Activated CD4-positive, alpha-beta T cell treated with anti-CD3 and anti-CD28 coated beads for 36 hours (primary cell): ENCODE measurements around the gene GJA4. TPM values are rescaled to one million over a fixed set of nuclear protein-coding genes. Genes with fewer than 3 reads are reported as not detected.
A peak's percentile ranks its signal among the peaks of the same experiment; 100 is the strongest.
"Not testable (repeated sequence)": the region's sequence is repeated elsewhere in the genome, so short reads cannot be mapped to it uniquely, and the experiment has no call there.

Experiments used
- ATAC-seq: fragments of 200-7000 bp; cut with Tn5 transposase; one replicate; pipeline ENCODE4 v1.10.0; 2021; ENCODE audit warnings: mild to moderate bottlenecking, moderate library complexity
- CTCF ChIA-PET: fragments of 350-600 bp; sonication (Branson Sonifier 250); formaldehyde crosslinking; loops from one replicate; lab custom pipeline; 2021; ENCODE audit warnings: antibody characterized with exemption; lab: Charles Lee
- POLR2A ChIA-PET: fragments of 350-600 bp; sonication (Branson Sonifier 250); formaldehyde crosslinking; loops from one replicate; lab custom pipeline; 2021; ENCODE audit warnings: antibody characterized with exemption, inconsistent platforms; lab: Charles Lee
- DNase-seq: peaks from one replicate; pipeline ENCODE4 v3.0.0-alpha.2; 2020
- H3K27ac Mint-ChIP-seq: one replicate; pipeline ENCODE4 v1.8.0; 2021; ENCODE audit warnings: mixed read lengths
- H3K27me3 Mint-ChIP-seq: one replicate; pipeline ENCODE4 v1.8.0; 2021; ENCODE audit warnings: mixed read lengths
- H3K36me3 Mint-ChIP-seq: one replicate; pipeline ENCODE4 v1.8.0; 2021; ENCODE audit warnings: low read depth, mixed read lengths
- H3K4me1 Mint-ChIP-seq: one replicate; pipeline ENCODE4 v1.8.0; 2021; ENCODE audit warnings: mixed read lengths
- H3K4me3 Mint-ChIP-seq: one replicate; pipeline ENCODE4 v1.8.0; 2021; ENCODE audit warnings: mild to moderate bottlenecking, moderate library complexity, mixed read lengths
- H3K9me3 Mint-ChIP-seq: one replicate; pipeline ENCODE4 v1.8.0; 2021; ENCODE audit warnings: low read depth, mixed read lengths
- intact Hi-C, 2 experiments: fragments of 100-400 bp; cut with DNase I in 1 of 2; cut with micrococcal nuclease in 1 of 2; formaldehyde crosslinking; loops; one replicate each; pipeline versions ENCODE4 v1.14.2 to v1.15.1; 2022 to 2024; cut with DNase I, micrococcal nuclease
- total RNA-seq, 2 experiments: library from RNA; stranded (reverse); gene quantifications; one replicate each; pipeline ENCODE4 v1.2.3, GENCODE V29; 2021

Gene GJA4
- total RNA-seq, 2 experiments from 2014 or later = not detected

DNA sequence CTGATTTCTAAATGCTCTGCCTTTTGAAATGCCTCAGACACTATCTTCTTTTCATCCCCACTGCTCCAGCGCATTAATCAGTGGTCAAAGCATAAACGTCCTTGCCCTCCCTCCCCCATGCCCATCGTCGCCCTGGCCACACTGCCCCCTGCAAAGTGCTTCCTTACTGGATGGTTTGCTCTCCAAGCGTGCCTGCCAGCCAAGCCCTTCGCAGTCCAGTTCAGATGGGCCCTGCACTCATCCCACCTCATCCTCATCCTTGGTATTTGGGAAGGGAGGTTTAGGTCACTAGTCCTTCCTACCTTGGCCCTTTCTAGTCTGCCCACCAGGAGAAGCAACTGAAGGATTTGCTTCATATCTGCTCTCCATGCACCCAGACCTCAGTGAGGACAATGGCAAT is 3.1 kb downstream of the GJA4 start:
- peaks cover 30% of the 10 kb centered on the region for H3K4me1 Mint-ChIP-seq
- no peak for ATAC-seq
- H3K4me3 Mint-ChIP-seq = no peak overlapping the region
- DNase-seq = no peak
- ChIA-PET CTCF (no interaction called here), POLR2A (no interaction called here)
- intact Hi-C loops = no loop called here
- H3K9me3 Mint-ChIP-seq = no peaks in the 10 kb centered on the region
- H3K27me3 Mint-ChIP-seq = peaks cover 19% of the 10 kb centered on the region
- no peak overlapping the region for H3K27ac Mint-ChIP-seq
- no peaks in the 10 kb centered on the region for H3K36me3 Mint-ChIP-seq

DNA sequence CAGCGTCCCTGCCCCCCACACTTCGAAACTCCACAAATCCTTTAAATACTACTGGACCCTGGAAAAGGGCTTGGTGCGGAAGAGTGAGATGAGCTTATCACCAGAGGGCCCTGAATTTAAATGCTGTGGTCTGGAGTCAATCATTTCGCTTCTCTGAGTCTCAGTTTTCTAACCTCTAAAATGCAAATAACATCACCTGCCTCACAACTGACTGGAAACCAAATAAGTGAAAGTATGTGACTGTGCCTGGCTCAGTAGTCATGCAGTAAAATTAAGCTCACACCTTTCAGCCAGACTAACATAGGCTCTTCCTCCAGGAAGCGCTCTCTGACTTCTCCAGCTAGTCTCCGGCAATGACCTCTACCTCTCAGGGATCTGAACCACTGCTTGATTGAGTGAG is 4.2 kb downstream of the GJA4 start:
- H3K4me3 Mint-ChIP-seq = no peak overlapping the region
- ATAC-seq (peak; percentile 76), DNase-seq (no peak)
- POLR2A ChIA-PET = no interaction called here
- CTCF ChIA-PET = interaction anchor here (0.7 to 1.0 kb wide), 4 partner anchors 10 to 215 kb away, joined by 3 to 4 read pairs (median 3); no protein-coding TSS in a partner anchor
- H3K9me3 Mint-ChIP-seq = no peaks in the 10 kb centered on the region
- H3K27me3 Mint-ChIP-seq = peaks cover 13% of the 10 kb centered on the region
- peak overlapping the region; percentile 59 for H3K27ac Mint-ChIP-seq
- H3K4me1 Mint-ChIP-seq = peaks cover 30% of the 10 kb centered on the region
- no peaks in the 10 kb centered on the region for H3K36me3 Mint-ChIP-seq
- intact Hi-C loops = no loop called here

DNA sequence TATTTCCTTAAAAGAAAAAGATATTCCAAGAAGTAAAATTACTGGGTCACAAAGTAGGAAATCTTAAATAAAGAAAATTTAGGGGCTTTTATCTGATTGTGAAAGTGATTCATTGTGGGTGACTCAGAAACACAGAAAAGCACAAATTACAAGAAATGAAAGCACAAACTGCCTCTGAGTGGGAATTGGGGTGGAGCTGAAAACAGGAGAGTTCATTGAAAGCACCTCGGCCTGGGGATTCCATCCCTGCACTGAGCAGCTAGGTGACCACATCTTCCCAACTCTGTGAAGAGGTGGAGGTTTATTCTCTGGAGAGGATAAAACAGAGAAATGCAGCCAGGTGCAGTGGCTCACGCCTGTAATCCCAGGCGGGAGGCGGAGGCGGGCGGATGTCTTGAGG is 7.4 kb downstream of the GJA4 start:
- peaks cover 26% of the 10 kb centered on the region for H3K4me1 Mint-ChIP-seq
- peak; percentile 81 for ATAC-seq
- H3K4me3 Mint-ChIP-seq = no peak overlapping the region
- peaks cover 3% of the 10 kb centered on the region for H3K27me3 Mint-ChIP-seq
- ChIA-PET POLR2A (no interaction called here), CTCF (interaction anchor here (0.6 kb wide), 1 partner anchor 91 kb away, joined by 3 read pairs; no protein-coding TSS in a partner anchor)
- DNase-seq = peak; percentile 56
- peaks cover 4% of the 10 kb centered on the region for H3K9me3 Mint-ChIP-seq
- intact Hi-C loops = loop anchor here in 1 of 2 experiments (5.0 kb wide), 1 partner anchor 1142 kb away; no protein-coding TSS in a partner anchor
- H3K36me3 Mint-ChIP-seq = peaks cover 4% of the 10 kb centered on the region
- H3K27ac Mint-ChIP-seq = peak overlapping the region; percentile 73

DNA sequence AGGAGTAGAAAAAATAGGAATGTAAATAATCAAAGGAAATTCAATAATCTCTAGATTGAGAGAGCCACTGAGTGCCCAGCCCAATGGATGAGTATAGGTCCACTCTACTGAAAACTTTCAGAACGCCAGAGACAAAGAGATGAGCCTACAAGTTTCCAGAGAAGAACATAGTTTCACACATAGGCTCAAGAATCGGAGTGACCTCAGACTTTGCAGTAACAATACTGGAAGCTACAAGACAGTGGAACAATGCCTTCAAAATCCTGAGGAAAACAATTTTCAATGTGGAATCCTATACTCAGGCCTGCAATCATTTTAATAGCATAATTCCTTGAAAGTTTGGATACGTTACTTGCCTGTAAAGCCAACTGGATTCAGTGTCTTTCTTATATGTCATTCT is 11.0 kb downstream of the GJA4 start:
- intact Hi-C loops = loop anchor here in 1 of 2 experiments (5.0 kb wide), 1 partner anchor 1139 kb away; no protein-coding TSS in a partner anchor
- Mint-ChIP-seq H3K9me3 (peaks cover 4% of the 10 kb centered on the region), H3K36me3 (peaks cover 4% of the 10 kb centered on the region), H3K4me1 (peaks cover 13% of the 10 kb centered on the region), H3K27me3 (no peaks in the 10 kb centered on the region), H3K27ac (no peak overlapping the region), H3K4me3 (no peak overlapping the region)
- no peak for DNase-seq
- ATAC-seq = no peak
- CTCF ChIA-PET = interaction anchor here (0.8 kb wide), 1 partner anchor 223 kb away, joined by 3 read pairs; no protein-coding TSS in a partner anchor
- POLR2A ChIA-PET = no interaction called here

DNA sequence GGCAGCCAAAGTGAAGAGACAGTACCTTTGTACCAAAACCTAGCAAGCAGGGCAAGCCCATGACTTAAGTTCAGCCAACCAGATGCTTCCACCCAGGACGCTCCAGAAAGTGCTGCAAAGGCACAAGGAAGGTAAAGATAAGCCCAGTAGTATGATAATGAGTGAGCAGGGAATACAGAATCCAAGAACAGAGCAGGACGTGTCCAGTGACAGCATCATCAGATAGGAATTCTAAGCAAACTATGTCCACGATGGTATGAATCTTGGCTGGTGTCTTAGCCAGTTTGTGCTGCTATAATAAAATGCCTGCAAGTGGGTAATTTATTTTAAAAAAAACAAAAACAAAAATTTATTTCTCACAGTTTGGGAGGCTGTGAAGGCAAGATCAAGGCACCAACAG is 13.6 kb downstream of the GJA4 start:
- ChIA-PET CTCF (no interaction called here), POLR2A (no interaction called here)
- no peak for DNase-seq
- Mint-ChIP-seq H3K27me3 (no peaks in the 10 kb centered on the region), H3K4me3 (no peak overlapping the region), H3K9me3 (peaks cover 7% of the 10 kb centered on the region), H3K36me3 (peaks cover 8% of the 10 kb centered on the region), H3K27ac (no peak overlapping the region), H3K4me1 (no peaks in the 10 kb centered on the region)
- intact Hi-C loops = no loop called here
- ATAC-seq = no peak

DNA sequence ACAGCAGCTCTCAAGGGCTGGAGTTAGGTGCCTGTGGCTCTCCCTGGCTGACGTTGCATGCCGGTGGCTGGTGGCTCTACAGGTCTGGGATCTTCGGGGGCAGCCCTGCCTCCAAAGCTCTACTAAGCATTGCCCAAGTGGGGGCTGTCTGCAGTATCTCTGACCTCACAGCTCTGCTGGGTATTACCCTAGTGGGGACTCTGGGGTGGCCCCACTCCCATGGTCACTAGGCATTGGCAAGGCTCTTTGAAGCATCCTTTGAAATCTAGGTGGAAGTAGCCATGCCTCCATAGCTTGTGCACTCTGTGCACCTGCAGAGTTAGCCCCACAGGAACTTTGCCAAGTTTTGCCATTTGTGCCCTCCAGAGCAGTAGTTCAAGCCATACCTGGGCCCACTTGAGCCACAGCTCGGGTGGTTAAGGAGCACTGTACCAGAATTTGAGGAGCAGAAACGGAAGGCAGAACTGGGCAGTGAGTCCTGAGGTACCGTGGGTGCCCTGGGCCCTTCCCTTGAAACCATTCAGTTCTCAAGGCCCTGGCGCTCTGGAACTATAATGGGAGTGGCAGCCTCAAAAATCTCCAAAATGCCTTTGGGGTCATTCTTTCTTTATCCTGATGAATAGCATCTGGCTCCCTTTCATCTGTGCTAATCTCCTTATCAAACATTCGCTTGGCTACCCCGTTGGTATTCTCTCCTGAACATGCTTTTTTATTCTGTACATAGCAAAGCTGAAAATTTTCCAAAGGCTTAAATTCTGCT is 15.4 kb downstream of the GJA4 start:
- no peak overlapping the region for H3K27ac Mint-ChIP-seq
- intact Hi-C loops = no loop called here
- H3K27me3 Mint-ChIP-seq = no peaks in the 10 kb centered on the region
- peaks cover 9% of the 10 kb centered on the region for H3K36me3 Mint-ChIP-seq
- H3K4me3 Mint-ChIP-seq = no peak overlapping the region
- CTCF ChIA-PET = no interaction called here
- H3K4me1 Mint-ChIP-seq = no peaks in the 10 kb centered on the region
- DNase-seq (no peak), ATAC-seq (no peak)
- POLR2A ChIA-PET = no interaction called here
- H3K9me3 Mint-ChIP-seq = peaks cover 7% of the 10 kb centered on the region

DNA sequence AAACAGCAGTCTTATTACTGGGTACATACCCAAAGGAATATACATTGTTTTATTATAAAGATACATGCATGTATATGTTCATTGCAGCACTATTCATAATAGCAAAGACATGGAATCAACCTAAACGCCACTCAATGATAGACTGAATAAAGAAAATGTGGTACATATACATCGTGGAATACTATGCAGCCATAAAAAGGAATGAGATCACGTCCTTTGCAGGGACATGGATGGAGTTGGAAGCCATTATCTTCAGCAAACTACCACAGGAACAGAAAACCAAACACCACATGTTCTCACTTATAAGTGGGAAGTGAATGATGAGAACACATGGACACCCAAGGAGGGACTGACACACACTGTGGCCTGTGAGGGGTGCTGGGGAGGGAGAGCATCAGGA is 18.0 kb downstream of the GJA4 start:
- H3K4me1 Mint-ChIP-seq, DNase-seq, H3K4me3 Mint-ChIP-seq, H3K36me3 Mint-ChIP-seq, H3K9me3 Mint-ChIP-seq, H3K27me3 Mint-ChIP-seq, H3K27ac Mint-ChIP-seq, intact Hi-C loops, ATAC-seq: not testable (repeated sequence)
- POLR2A ChIA-PET = interaction anchor here (1.0 kb wide), 1 partner anchor 10 kb away, joined by 3 read pairs; no protein-coding TSS in a partner anchor
- CTCF ChIA-PET = interaction anchor here (1.1 kb wide), 1 partner anchor 42 kb away, joined by 3 read pairs; no protein-coding TSS in a partner anchor

DNA sequence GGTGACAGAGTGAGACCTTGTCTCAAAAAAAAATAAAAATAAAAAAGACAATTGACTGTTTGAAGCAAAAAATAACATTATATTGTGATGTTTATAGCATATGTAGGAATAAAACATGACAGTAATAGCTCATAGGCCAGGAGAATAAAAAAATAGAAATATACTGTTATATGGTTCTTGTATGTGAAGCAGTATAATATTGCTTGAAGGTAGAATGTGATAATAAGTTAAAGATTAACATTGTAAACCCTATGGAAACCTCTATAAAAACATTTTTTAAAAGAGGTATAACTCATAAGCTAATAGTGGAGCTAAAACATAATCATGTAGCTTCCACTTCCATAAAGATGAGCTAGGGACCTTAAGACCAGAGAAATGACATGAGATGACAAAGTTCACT is 23.5 kb downstream of the GJA4 start:
- CTCF ChIA-PET = interaction anchor here (2.2 kb wide), 1 partner anchor 9 kb away, joined by 9 read pairs; no protein-coding TSS in a partner anchor
- Mint-ChIP-seq H3K9me3 (no peaks in the 10 kb centered on the region), H3K4me3 (no peak overlapping the region), H3K36me3 (peaks cover 2% of the 10 kb centered on the region), H3K27ac (no peak overlapping the region), H3K27me3 (peaks cover 2% of the 10 kb centered on the region), H3K4me1 (no peaks in the 10 kb centered on the region)
- ATAC-seq (no peak), DNase-seq (no peak)
- intact Hi-C loops = no loop called here
- POLR2A ChIA-PET = interaction anchor here (0.7 kb wide), 1 partner anchor 637 kb away, joined by 3 read pairs; no protein-coding TSS in a partner anchor

DNA sequence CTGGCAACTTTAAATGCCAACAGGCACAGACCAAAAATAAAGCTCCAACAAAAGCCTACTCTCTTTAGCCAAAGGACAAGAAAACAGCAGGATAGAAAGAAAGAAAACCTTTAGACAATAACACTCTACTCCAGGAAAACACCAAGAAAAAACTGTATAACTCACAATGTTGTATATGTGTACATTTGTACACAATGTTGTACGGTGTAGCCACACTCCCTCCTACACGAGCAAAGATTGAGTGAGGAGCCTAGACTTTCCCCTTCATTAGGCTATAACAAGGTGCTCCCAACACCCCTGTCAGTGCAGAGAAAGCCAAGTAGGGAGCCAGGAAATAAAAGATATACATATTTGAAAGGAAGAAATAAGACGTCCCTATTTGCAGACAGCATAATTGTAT is 24.0 kb downstream of the GJA4 start:
- Mint-ChIP-seq H3K4me3 (no peak overlapping the region), H3K27ac (no peak overlapping the region), H3K9me3 (no peaks in the 10 kb centered on the region), H3K36me3 (peaks cover 2% of the 10 kb centered on the region), H3K27me3 (peaks cover 2% of the 10 kb centered on the region), H3K4me1 (no peaks in the 10 kb centered on the region)
- intact Hi-C loops = no loop called here
- ChIA-PET POLR2A (interaction anchor here (0.7 kb wide), 1 partner anchor 638 kb away, joined by 3 read pairs; no protein-coding TSS in a partner anchor), CTCF (interaction anchor here (2.2 kb wide), 1 partner anchor 9 kb away, joined by 9 read pairs; no protein-coding TSS in a partner anchor)
- no peak for ATAC-seq
- DNase-seq = no peak

DNA sequence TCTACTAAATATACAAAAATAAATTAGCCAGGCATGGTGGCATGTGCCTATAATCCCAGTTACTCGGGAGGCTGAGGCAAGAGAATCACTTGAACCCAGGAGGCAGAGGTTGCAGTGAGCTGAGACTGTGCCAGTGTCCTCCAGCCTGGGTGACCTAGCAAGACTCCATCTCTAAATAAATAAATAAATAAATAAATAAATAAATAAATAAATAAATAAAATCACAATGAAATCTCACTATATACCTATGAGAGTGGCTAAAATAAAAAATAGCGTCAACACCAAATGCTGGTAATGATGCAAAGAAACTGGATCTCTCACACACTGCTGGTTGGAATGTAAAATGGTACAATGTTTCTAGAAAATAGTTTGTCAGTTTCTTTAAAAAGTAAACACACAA is 26.1 kb downstream of the GJA4 start:
- H3K27ac Mint-ChIP-seq, ATAC-seq, H3K4me3 Mint-ChIP-seq, H3K9me3 Mint-ChIP-seq, POLR2A ChIA-PET, intact Hi-C loops, CTCF ChIA-PET, H3K4me1 Mint-ChIP-seq, H3K36me3 Mint-ChIP-seq, DNase-seq, H3K27me3 Mint-ChIP-seq: not testable (repeated sequence)

DNA sequence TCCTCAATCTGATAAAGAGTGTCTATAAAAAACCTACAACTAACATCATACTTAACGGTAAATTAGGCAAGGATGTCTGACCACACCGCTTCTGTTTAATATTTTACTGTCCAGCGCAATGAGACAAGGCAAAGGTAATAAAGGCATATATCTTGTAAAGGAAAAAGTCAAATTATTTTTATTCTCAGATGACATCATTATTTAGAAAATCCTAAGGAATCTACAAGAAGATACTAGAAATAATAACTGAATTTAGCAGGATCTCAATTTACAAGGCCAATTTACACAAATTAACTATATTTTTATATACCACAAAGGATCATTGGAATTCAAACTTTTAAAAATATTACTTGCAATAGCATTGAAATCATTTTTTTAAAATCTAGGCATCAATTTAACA is 29.4 kb downstream of the GJA4 start:
- H3K4me3 Mint-ChIP-seq = no peak overlapping the region
- intact Hi-C loops = no loop called here
- no peaks in the 10 kb centered on the region for H3K4me1 Mint-ChIP-seq
- H3K9me3 Mint-ChIP-seq = peaks cover 2% of the 10 kb centered on the region
- POLR2A ChIA-PET = no interaction called here
- peaks cover 2% of the 10 kb centered on the region for H3K36me3 Mint-ChIP-seq
- ATAC-seq (no peak), DNase-seq (no peak)
- no peaks in the 10 kb centered on the region for H3K27me3 Mint-ChIP-seq
- H3K27ac Mint-ChIP-seq = no peak overlapping the region
- CTCF ChIA-PET = no interaction called here
